Measurements from ENCODE around the gene MIPOL1. TPM values are rescaled to one million over a fixed set of nuclear protein-coding genes. Genes with fewer than 3 reads are reported as not detected.
"Not testable (repeated sequence)": the region's sequence is repeated elsewhere in the genome, so short reads cannot be mapped to it uniquely, and the experiment has no call there.

Gene MIPOL1
- total RNA-seq, 1 donor from 2014 or later, result 2.8 TPM

DNA sequence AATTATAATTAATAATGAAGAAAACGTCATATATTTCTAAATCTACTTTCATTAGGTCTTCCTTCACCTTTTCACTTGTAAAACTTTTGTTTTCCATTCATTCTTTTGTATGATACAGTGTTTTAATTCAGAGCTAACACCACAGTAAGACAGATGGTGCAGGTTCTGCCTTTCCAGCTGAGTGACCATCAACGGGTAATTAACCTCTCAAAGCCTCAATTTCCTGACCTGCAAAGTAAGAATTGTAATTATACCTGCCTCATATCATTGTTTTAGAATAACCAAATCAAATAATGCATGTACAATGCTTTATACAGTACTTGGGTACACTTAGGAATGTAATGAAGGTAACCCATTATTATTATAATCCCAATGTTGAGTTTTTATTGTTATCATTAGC lies 239.8 kb downstream of the MIPOL1 start:
- ATAC-seq (no peak), DNase-seq (ENCODE audit: low spot score) (no peak)

GRCh38 chr14:37438444-37438843 lies 240.7 kb downstream of the MIPOL1 start:
- DNase-seq (ENCODE audit: low spot score) (no peak), ATAC-seq (no peak)

DNA sequence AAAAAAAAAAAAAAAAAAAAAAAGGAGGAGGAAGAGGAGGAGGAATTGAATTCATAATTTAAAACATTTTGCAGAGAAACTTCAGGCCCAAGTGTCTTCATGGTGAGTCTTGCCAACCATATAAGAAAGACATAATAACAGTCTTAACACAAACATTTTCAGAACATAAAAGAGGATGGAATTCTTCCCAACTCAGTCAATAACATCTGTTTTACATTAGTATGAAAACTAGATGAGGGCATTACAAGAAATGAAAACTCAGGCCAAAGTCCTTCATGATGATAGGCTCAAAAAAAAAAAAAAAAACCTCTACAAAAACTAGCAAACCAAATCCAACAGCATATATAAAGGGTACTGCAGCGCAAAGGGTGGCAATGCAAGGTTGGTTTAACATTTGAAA lies 245.7 kb downstream of the MIPOL1 start:
- no peak for DNase-seq (ENCODE audit: low spot score)
- no peak for ATAC-seq

DNA sequence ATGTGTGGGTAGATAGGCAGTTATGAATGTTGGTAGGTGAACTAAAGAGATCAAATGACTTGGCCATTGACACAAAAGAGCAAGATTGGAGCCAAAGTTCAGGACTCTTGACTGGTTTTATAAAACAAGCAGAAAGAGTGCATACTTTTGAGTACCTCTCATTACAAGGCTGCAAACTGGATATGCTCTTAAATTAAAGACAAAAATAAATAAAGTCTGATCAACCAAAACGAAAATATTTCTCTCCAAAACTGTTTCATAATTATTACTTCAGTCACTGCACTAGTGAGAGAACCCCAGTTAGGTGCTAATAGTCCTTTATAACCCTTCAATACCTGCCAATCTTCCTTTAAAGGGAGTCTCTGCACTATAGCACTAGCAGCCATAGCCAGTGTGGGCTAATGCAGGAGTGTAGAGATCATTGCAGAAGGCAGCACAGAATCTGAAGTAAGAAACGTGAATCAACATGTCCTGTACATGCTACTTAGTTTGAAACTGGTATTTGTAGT lies 250.2 kb downstream of the MIPOL1 start:
- no peak for DNase-seq (ENCODE audit: low spot score)
- ATAC-seq, result peak; percentile 86

DNA sequence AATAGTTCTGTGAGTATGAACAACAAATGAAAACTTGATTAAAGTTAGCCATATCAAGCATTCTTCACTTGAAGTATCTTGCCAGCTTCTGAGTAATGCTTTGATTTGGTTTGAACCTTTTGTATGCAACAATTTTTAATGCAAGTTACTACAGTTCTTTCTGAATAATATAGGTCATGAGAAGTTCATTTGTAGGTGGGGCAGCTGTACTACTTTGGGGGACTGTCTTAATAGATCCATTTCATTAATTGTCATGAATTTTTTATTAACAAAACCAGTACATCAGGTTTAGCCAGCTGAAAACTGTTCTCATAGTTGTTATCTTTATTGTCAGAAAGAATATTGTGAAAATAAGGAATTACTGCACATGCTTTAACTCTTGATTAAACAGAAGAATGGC lies 254.6 kb downstream of the MIPOL1 start:
- ATAC-seq (no peak), DNase-seq (ENCODE audit: low spot score) (no peak)

DNA sequence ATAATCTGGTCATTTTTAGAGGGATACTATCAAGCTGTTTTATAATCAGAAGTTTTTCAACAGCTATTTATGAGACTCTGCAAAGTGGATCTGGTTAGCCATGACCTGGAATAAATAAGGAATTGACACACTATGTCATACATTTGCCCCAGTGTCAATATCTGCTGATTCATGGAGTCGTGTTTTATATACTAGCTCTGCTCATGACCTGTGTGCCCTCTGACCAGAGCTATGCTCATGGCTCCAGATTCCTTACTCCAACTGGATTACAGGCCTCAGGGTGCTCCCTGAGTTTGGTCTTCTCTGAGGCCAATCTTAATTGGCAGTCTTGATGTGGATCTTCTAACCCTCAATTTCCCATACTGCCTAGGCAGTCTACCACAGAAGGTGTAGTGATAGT lies 256.2 kb downstream of the MIPOL1 start:
- DNase-seq (ENCODE audit: low spot score), result no peak
- no peak for ATAC-seq

DNA sequence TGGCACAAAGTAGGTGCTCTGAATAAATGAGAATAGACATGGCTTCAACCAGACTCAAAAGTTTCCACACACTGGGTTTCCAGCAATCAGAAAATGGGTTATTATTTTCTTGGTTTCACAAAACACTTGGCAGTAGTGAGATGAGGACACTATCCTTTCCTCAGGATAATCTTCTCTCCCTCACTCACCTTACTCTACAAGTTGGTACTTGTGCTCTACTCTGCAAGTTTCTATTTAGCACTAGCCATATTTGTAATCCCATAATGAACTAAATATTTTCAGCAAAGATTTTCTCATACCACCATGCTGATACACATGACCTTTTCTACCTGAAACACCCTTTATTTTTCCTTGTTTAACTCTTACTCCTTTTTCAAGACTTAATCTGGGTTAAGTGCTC lies 259.6 kb downstream of the MIPOL1 start:
- DNase-seq (ENCODE audit: low spot score), result no peak
- ATAC-seq, result no peak

- DNase-seq (ENCODE audit: low spot score); ATAC-seq: not testable (repeated sequence)
Measured at GRCh38 chr14:37462426-37462825, 264.7 kb downstream of the MIPOL1 start.

DNA sequence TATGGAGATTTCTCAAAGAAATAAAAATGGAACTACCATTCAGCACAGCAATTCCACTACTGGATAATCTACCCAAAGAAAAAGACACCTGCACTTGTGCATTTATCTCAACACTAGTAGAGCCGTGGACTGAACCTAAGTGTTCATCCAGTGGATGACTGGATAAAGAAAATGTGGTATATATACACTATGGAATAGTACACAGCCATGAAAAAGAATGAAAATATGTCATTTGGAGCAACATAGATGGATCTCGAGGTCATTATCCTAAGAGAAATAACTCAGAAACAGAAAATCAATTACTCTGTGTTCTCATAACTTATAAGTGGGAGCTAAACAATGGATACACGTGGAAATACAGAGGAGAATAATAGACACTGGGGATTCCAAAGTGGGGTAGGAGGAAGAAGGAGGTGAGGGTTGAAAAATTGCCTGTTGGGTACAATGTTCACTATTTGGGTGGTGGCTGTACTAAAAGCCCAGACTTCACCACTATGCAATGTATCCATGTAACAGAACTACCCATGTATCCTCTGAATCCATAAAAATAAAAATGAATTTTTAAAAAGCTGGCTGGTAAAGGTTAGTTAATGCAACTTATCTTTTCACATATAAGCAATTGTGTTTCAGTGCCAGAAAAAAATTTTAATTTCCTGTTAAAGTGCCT lies 266.6 kb downstream of the MIPOL1 start:
- no peak for DNase-seq (ENCODE audit: low spot score)
- ATAC-seq, result no peak

- peak; percentile 51 for ATAC-seq
- no peak for DNase-seq (ENCODE audit: low spot score)
Measured at GRCh38 chr14:37466003-37466622, 268.4 kb downstream of the MIPOL1 start.

DNA sequence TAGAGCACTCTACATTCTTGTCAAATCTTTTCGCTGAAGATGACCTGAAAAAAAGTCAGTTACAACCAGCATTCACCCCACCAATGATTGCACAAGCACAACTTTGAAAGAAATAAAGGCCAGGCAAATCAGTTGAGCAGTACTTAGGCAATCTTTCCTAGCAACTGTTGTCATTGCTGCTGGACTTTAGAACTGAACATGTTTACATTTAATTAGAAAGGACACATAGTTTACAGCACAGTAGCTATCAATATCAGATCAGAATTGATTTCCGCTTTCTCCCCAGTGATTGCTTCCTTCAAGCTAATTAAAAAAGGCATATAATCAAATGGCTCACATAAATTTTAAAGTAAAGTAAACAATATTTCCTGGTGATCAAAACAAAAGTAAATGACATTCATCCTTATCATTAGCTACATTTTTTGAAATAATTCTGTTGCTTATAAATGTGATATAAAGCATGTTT lies 268.9 kb downstream of the MIPOL1 start:
- ATAC-seq (peak; percentile 87), DNase-seq (ENCODE audit: low spot score) (peak; percentile 70)

- ATAC-seq (no peak), DNase-seq (ENCODE audit: low spot score) (no peak)
Measured at GRCh38 chr14:37469650-37470049, 271.9 kb downstream of the MIPOL1 start.

DNA sequence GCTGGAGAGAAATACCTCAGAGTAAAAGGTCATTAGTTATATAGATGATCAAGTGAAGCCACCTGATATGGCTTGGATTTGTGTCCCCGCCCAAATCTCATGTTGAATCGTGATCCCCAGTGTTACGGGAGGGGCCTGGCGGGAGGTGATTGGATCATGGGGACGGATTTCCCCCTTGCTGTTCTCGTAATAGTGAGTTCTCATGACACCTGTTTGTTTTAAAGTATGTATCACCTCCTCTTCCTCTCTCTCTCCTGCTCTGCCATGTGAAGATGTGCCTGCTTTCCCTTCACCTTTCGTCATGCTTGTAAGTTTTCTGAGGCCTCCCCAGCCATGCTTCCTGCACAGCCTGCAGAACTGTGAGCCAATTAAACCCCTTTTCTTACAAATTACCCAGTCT lies 272.5 kb downstream of the MIPOL1 start:
- no peak for ATAC-seq
- no peak for DNase-seq (ENCODE audit: low spot score)

DNA sequence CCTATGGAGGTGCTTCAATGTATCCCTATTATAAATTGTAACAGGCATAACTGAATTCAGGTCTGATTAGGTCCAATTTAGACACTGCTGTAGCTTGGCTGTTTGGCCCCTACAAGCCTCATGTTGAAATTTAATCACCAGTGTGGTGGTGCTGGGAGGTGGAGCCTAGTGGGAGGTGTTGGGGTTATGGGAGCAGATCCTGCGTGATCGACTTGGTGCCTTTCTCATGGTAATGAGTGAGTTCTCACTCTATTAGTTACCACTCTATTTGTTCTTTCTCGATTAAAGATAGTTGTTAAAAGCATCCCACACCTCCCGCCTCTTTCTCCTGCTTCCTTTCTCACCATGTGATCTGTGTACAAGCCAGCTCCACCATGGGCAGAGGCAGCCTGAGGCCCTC lies 275.2 kb downstream of the MIPOL1 start:
- DNase-seq (ENCODE audit: low spot score), result no peak
- no peak for ATAC-seq

GRCh38 chr14:37474191-37474590 lies 276.5 kb downstream of the MIPOL1 start:
- DNase-seq (ENCODE audit: low spot score) (no peak), ATAC-seq (no peak)

DNA sequence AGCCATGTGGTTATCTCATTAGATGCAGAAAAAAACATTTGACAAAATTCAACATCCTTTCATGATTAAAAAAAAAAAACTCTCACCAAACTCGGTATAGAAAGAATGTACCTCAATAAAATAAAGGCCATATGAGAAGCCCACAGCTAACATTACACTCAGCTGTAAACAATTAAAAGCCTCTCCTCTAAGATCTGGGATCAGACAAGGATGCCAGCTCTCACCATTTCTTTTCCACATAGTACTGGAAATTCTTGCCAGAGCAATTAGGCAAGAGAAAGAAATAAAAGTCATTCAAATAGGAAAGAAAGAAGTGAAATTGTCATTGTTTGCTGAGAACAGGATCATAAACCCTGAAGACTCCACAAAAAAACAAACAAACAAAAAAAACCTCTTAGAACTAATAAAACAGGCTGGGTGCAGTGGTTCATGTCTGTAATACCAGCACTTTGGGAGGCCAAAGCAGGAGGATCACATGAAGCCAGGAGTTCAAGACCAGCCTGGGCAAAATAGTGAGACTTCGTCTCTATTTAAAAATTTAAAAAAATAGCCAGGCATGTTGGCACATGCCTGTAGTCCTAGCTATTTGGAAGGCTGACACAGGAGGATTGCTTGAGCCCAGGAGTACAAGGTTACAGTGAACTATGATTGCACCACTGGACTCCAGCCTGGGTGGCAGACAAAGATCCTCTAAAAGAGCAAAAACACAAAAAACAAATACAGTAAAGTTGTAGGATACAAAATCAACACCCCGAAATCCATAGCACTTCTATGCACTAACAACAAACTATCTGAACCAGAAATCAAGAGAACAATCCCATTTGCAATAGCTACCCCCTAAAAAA lies 282.9 kb downstream of the MIPOL1 start:
- DNase-seq (ENCODE audit: low spot score), result peak; percentile 51
- ATAC-seq, result peak; percentile 84

- ATAC-seq, result no peak
- DNase-seq (ENCODE audit: low spot score), result no peak
Measured at GRCh38 chr14:37482428-37482827, 284.7 kb downstream of the MIPOL1 start.

DNA sequence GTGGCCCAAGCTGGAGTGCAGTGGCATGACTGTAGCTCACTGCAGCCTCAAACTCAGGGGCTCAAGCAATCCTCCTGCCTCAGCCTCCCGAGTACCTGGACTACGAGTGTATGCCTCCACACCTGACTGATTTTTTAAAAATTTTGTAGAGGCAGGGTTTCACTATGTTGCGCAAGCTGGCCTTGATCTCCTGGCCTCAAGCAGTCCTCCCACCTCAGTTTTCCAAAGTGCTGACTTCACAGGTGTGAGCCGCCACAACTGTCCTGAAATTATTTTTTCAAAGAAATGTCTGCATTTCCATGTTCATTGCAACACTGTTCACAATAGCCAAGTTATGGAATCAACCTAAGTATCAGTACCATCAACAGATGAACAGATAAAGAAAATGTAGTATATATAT lies 285.9 kb downstream of the MIPOL1 start:
- no peak for ATAC-seq
- DNase-seq (ENCODE audit: low spot score), result no peak

- DNase-seq (ENCODE audit: low spot score), result no peak
Measured at GRCh38 chr14:37490607-37491006, 292.9 kb downstream of the MIPOL1 start.

DNA sequence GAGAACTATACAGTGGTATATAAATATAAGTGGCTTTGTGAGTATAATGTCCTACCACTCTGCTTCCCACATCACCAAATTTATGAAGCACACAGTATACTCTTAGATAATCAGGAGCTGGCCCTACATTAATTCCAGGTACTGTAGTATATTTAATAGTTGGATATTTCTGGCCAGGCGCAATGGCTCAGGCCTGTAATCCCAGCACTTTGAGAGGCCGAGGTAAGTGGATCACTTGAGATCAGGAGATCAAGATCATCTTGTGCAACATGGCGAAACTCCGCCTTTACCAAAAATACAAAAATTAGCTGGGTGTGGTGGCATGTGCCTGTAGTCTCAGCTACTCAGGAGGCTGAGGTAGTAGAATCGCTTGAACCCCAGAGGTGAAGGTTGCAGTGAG lies 293.3 kb downstream of the MIPOL1 start:
- ATAC-seq, result no peak
- no peak for DNase-seq (ENCODE audit: low spot score)

More at GRCh38 chr14:37490607-37491006, 292.9 kb downstream of the MIPOL1 start:
- no peak for ATAC-seq

DNA sequence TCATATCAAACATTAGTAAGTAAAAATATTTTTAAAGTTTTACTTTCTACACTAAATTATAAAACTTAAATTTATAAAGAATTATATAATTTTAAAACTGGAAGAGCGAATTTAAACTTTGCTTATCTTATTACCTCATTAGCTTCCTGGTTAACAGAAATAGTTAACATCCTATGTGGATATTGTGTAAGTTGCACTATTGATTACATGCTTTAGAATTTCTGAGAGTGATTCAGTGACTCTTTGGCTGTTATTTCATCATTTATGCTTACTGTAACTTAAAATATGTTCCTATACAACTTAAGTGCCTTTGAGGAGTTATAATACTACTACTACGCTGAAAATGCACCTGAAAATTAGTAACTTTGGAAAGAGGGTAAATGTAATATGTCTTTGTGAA lies 295.9 kb downstream of the MIPOL1 start:
- ATAC-seq (no peak), DNase-seq (ENCODE audit: low spot score) (no peak)

DNA sequence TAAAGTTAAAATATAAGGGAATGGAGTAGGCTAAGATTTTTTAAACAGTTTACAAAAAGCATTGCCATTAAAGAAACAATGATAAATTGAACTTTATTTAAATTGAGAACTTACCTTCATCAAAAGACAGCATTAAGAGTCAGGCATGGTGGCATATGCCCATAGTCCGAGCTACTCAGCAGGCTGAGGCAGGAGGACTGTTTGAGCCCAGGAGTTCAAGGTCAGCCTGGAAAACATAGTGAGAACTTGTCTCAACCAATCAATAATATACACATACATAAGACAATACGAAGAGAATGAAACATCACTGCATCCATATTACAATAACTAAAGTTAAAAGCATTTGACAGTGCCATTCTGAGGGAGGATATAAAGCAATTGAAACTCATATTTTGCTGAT lies 299.7 kb downstream of the MIPOL1 start:
- DNase-seq (ENCODE audit: low spot score) (no peak), ATAC-seq (no peak)

Measured in left lobe of liver (tissue), 2 donors.